Skeletal muscle satellite cell (primary cell): ENCODE measurements around the gene AKT3.
"Not testable (repeated sequence)": the region's sequence is repeated elsewhere in the genome, so short reads cannot be mapped to it uniquely, and the experiment has no call there.

Experiments used
- H3K27me3 ChIP-seq: 2 replicates; pipeline ENCODE4 v1.7.0; 2013; ENCODE audit warnings: low read length; ENCODE audit not compliant: control insufficient read depth, insufficient read depth
- H3K36me3 ChIP-seq: 2 replicates; pipeline ENCODE4 v1.7.0; 2013; ENCODE audit warnings: mild to moderate bottlenecking, control low read depth, low read length; ENCODE audit not compliant: insufficient read depth
- H3K4me1 ChIP-seq: 2 replicates; pipeline ENCODE4 v1.7.0; 2013; ENCODE audit warnings: low read length; ENCODE audit not compliant: control insufficient read depth, insufficient read depth
- H3K4me2 ChIP-seq: 2 replicates; pipeline ENCODE4 v1.7.0; 2013; ENCODE audit warnings: mild to moderate bottlenecking, low read length
- H3K4me3 ChIP-seq: 2 replicates; pipeline ENCODE4 v1.7.0; 2013; ENCODE audit warnings: low read length
- H3K9ac ChIP-seq: 2 replicates; pipeline ENCODE4 v1.7.0; 2013; ENCODE audit warnings: mild to moderate bottlenecking, low read depth, low read length, moderate library complexity
- H3K9me3 ChIP-seq: replicated peaks from 2 replicates; pipeline ENCODE4 v1.7.0; 2013; ENCODE audit warnings: mild to moderate bottlenecking, control low read depth, low read length

Gene AKT3

DNA sequence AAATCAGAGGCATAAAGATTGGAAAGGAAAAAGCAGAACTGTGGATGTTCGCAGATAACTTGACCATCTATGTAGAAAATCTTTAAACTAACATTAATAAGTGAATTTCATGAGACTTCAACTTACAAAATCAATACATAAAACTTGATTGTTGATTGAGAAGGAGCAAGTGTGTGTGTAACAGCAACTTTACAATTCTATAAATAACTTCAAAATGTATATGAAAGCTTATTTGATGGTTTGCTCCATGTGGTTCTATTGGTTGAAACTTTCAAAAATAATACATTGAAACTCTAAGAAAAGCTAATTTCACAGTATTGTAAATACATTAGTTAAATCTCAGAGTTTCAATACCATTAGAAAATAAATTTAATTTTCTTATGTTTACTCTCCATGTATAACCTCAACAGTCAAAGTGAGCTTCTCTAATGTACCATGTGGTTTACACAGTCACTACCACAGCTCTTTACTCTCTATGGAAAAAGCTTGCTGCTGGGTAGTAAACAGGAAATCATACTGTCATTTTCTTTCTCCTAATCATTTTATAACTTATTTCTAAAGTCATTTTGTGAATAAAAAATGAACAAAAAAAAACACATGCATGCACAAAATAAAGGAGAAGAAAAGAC is 12.0 kb downstream of the AKT3 start:
- Histone ChIP-seq H3K4me1 (peaks cover 30% of the 10 kb centered on the region), H3K9ac (no peak overlapping the region), H3K27me3 (no peaks in the 10 kb centered on the region), H3K4me3 (no peak overlapping the region), H3K36me3 (peaks cover 4% of the 10 kb centered on the region), H3K9me3 (peaks cover 10% of the 10 kb centered on the region), H3K4me2 (no peak overlapping the region)

DNA sequence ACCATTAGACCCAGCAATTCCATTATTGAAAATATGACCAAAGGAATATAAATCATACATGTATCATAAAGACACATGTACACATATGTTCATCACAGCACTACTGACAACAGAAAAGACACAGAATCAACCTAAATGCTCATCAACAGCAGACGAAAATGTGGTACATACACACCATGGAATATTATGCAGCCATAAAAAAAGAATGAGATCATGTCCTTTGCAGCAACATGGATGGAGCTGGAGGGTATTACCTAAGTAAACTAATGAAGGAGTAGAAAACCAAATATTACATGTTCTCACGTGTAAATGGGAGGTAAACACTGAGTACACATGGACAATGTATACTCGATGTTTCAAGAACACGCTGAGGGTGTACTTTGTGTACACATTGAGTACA is 15.9 kb downstream of the AKT3 start:
- H3K4me1 ChIP-seq = no peaks in the 10 kb centered on the region

DNA sequence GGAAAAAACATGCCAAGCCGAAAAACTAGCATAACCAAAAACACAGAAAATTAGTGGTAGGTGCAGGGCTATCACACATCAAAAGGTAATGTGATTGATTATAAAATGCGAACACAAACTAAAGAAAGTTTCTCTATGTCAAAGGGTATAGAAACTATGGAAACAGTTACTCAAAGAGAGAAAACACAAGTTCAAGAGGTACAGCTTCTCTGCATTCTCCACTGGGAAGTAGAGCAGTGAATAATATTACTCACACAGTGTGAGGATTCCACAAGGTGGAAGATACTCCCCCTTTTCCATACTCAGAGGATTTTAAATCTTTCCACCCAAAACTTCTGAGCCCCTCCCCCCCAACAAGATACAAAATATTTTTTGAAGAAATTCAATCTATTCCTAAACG is 18.6 kb downstream of the AKT3 start:
- H3K36me3 ChIP-seq = no peaks in the 10 kb centered on the region
- no peak overlapping the region for H3K9ac ChIP-seq
- no peak overlapping the region for H3K4me3 ChIP-seq
- peaks cover 3% of the 10 kb centered on the region for H3K4me1 ChIP-seq
- no peaks in the 10 kb centered on the region for H3K27me3 ChIP-seq
- H3K9me3 ChIP-seq = peaks cover 6% of the 10 kb centered on the region
- H3K4me2 ChIP-seq = no peak overlapping the region

More for the DNA sequence above, 15.9 kb downstream of the AKT3 start:
- Histone ChIP-seq H3K4me3 (no peak overlapping the region), H3K9me3 (peaks cover 10% of the 10 kb centered on the region), H3K9ac (no peak overlapping the region), H3K36me3 (peaks cover 4% of the 10 kb centered on the region), H3K4me2 (no peak overlapping the region), H3K27me3 (no peaks in the 10 kb centered on the region)

DNA sequence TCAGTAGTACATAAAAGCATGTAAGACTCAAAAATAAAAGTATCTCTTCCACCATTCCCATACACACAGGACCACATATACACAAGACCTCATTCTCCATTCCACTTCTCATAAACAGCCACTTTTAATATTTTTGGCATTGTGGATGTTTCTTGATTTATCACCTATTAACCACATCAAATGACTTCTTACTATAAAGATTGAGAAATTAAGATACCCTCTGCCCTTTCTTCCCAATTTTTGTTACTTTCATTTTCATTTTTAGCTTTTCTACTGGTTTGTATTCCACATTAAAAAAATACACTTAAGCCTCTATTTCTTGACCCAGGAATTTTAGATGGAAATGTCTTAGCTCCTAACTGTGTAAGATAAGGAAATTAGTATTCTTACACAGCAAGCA is 22.8 kb downstream of the AKT3 start:
- no peaks in the 10 kb centered on the region for H3K9me3 ChIP-seq
- H3K4me3 ChIP-seq = no peak overlapping the region
- peaks cover 3% of the 10 kb centered on the region for H3K4me1 ChIP-seq
- H3K4me2 ChIP-seq = peak overlapping the region; percentile 22
- H3K27me3 ChIP-seq = no peaks in the 10 kb centered on the region
- H3K9ac ChIP-seq = no peak overlapping the region
- H3K36me3 ChIP-seq = no peaks in the 10 kb centered on the region

DNA sequence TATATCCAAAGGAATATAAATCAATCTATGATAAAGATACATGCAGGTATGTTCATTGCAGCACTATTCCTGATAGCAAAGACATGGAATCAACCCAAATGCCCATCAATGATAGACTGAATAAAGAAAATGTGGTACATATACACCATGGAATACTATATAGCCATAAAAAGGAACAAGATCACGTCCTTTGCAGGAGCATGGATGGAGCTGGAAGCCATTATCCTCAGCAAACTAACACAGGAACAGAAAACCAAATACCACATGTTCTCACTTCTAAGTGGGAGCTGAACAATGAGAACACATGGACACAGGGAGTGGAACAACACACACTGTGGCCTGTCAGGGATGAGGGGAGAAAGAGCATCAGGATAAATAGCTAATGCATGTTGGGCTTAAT is 25.1 kb downstream of the AKT3 start:
- H3K27me3 ChIP-seq, H3K4me3 ChIP-seq: not testable (repeated sequence)

DNA sequence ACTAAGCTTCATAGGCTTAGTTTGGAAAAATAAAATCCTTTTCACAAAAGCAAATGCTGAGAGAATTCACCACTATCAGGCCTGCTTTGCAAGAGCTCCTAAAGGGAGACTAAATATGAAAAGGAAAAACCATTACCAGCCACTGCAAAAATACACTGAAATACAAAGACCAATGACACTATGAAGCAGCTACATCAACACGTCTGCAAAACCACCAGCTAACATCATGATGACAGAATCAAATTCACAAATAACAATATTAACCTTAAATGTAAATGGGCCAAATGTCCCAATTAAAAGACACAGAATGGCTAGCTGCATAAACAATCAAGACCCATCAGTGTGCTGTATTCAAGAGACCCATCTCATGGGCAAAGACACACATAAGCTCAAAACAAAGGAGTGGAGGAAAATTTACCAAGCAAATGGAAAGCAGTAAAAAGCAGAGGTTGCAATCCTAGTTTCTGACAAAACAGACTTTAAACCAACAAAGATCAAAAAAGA is 28.8 kb downstream of the AKT3 start:
- Histone ChIP-seq H3K4me1 (peaks cover 6% of the 10 kb centered on the region), H3K27me3 (no peaks in the 10 kb centered on the region), H3K9me3 (no peaks in the 10 kb centered on the region), H3K4me3 (no peak overlapping the region), H3K4me2 (no peak overlapping the region), H3K36me3 (peaks cover 12% of the 10 kb centered on the region), H3K9ac (no peak overlapping the region)

More for the DNA sequence above, 25.1 kb downstream of the AKT3 start:
- H3K4me1 ChIP-seq, H3K4me2 ChIP-seq, H3K9ac ChIP-seq, H3K36me3 ChIP-seq, H3K9me3 ChIP-seq: not testable (repeated sequence)

DNA sequence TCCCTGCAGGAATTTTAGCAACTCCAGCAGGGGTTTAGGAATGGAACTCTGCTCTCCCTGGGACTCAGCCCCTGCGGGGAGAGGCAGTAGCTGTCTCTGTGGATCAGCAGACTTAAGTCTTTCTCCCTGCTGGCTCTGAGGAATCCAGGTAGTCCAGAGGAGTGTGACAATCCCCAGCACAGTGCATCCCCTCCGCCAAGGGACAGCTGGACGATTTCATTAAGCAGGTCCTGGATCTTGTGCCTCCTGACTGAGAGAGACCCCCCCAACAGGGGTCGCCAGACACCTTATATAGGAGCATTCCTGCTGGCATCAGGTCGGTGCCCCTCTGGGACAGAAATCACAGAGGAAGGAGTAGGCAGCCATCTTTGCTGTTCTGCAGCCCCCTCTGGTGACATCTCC is 30.6 kb downstream of the AKT3 start:
- Histone ChIP-seq H3K4me3 (no peak overlapping the region), H3K9me3 (peaks cover 3% of the 10 kb centered on the region), H3K9ac (no peak overlapping the region), H3K4me1 (peaks cover 6% of the 10 kb centered on the region), H3K27me3 (no peaks in the 10 kb centered on the region), H3K36me3 (peaks cover 12% of the 10 kb centered on the region), H3K4me2 (peak overlapping the region; percentile 29)

DNA sequence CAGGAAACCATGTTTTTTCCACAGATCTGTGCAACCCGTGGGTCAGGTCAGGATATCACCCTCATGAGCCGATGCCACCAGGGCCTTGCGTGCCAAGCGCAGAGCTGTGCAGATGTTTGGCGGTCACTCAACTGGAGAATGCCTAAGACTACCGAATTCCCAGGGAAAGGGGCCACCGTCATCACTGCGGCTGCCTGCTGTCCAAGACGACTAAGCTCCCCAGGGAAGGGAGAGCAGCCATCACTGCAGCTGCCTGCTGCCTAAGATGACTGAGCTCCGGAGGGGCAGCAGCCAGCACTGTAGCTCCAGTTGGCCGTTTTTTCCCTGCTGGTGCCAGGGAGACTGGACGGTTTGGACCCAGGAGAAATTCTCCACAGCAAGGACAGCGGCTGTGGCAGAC is 31.1 kb downstream of the AKT3 start:
- peaks cover 6% of the 10 kb centered on the region for H3K4me1 ChIP-seq
- no peak overlapping the region for H3K4me3 ChIP-seq
- H3K9me3 ChIP-seq = peaks cover 3% of the 10 kb centered on the region
- peaks cover 12% of the 10 kb centered on the region for H3K36me3 ChIP-seq
- H3K27me3 ChIP-seq = no peaks in the 10 kb centered on the region
- H3K9ac ChIP-seq = no peak overlapping the region
- peak overlapping the region; percentile 29 for H3K4me2 ChIP-seq

DNA sequence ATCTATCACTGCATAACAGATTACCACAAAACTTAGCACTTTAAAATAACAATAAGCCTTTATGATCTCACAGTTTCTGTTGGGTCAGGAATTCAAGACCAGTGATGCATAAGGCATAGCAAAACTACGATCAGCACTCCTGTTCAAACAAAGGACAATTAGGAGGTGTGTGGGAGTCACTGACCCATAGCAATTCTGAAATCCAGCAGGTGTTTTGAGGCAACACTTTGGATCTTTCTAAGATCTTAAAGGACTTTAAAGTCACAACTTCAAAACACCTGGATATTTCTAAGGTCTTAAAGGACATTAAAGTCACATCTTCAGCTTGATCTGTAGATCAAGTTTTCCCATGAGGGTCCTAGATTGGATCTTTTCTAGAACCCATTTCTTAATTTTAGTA is 35.3 kb downstream of the AKT3 start:
- no peak overlapping the region for H3K4me3 ChIP-seq
- no peak overlapping the region for H3K4me2 ChIP-seq
- peaks cover 3% of the 10 kb centered on the region for H3K9me3 ChIP-seq
- peaks cover 6% of the 10 kb centered on the region for H3K4me1 ChIP-seq
- H3K27me3 ChIP-seq = no peaks in the 10 kb centered on the region
- no peak overlapping the region for H3K9ac ChIP-seq
- peaks cover 8% of the 10 kb centered on the region for H3K36me3 ChIP-seq

DNA sequence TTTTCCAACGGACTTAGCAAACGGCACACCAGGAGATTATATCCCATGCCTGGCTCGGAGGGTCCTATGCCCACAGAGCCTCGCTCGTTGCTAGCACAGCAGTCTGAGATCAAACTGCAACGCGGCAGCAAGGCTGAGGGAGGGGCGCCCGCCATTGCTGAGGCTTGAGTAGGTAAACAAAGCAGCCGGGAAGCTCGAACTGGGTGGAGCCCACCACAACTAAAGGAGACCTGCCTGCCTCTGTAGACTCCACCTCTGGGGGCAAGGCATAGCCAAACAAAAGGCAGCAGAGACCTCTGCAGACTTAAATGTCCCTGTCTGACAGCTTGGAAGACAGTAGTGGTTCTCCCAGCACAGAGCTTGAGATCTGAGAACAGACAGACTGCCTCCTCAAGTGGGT is 42.7 kb downstream of the AKT3 start:
- H3K4me3 ChIP-seq, H3K4me2 ChIP-seq, H3K9ac ChIP-seq, H3K4me1 ChIP-seq, H3K27me3 ChIP-seq, H3K9me3 ChIP-seq, H3K36me3 ChIP-seq: not testable (repeated sequence)

DNA sequence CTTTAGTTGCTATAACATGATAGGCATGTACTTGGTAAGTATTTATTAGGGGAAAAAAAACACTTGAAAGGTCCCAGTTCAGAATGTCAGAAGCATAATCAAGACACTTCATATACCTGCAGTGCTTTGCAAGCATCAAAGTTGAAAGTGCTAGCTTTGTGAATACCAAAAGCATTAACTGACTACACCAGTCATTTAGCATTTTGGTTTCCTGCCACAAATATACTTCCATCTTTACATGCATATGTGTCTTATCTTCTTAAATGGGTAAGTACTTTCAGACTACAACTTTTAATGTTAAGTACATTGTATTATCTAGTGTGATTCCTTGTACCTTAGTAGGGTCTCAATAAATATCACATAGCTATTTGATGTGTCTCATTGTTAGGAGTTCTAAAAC is 43.7 kb downstream of the AKT3 start:
- Histone ChIP-seq H3K36me3 (no peaks in the 10 kb centered on the region), H3K9ac (no peak overlapping the region), H3K4me1 (peaks cover 9% of the 10 kb centered on the region), H3K27me3 (no peaks in the 10 kb centered on the region), H3K4me3 (no peak overlapping the region), H3K4me2 (no peak overlapping the region), H3K9me3 (no peaks in the 10 kb centered on the region)

DNA sequence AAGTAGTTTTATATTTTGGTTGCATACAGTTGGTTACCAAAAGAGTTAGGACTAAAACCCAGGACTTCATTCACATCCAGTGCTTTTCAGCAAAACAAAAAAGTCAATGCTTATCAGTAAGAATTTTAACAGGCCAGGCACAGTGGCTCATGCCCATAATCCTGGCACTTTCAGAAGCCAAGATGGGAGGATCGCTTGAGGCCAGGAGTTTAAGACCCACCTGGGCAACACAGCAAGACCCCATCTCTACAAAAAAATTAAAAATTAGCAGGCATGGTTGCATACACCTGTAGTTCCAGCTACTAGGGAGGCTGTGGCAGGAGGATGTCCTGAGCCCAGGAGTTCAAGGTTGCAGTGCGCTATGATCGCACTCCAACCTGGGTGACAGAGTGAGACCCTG is 47.3 kb downstream of the AKT3 start:
- Histone ChIP-seq H3K4me2 (no peak overlapping the region), H3K4me1 (peaks cover 28% of the 10 kb centered on the region), H3K27me3 (no peaks in the 10 kb centered on the region), H3K36me3 (no peaks in the 10 kb centered on the region), H3K9me3 (no peaks in the 10 kb centered on the region), H3K4me3 (no peak overlapping the region), H3K9ac (no peak overlapping the region)
